T-helper 1 cell treated with Interleukin-12 subunit alpha and Interleukin-12 subunit beta and Interleukin-4 antibody, amounts not matched to agents 30 ng/mL and 1 ng/mL, for 36 hours (primary cell): ENCODE data around the gene MYO16. TPM values are rescaled to one million over a fixed set of nuclear protein-coding genes. Genes with fewer than 3 reads are reported as not detected.

Experiments
- intact Hi-C: fragments of 100-400 bp; cut with micrococcal nuclease; formaldehyde crosslinking; loops from one replicate; pipeline ENCODE4 v1.15.1; 2024
- total RNA-seq: library from RNA; stranded (reverse); gene quantifications from 2 replicates; pipeline ENCODE4 v1.2.3, GENCODE V29; 2022

MYO16 gene
- total RNA-seq, 1 donor from 2014 or later = not detected

GRCh38 chr13:108926862-108927261 lies 297.5 kb downstream of the MYO16 start:
- intact Hi-C loops = no loop called here

- intact Hi-C loops = no loop called here
Measured at GRCh38 chr13:108927615-108928014, 298.2 kb downstream of the MYO16 start.

GRCh38 chr13:108929532-108930206 lies 300.3 kb downstream of the MYO16 start:
- intact Hi-C loops = no loop called here

GRCh38 chr13:108932196-108932595 lies 302.8 kb downstream of the MYO16 start:
- intact Hi-C loops = no loop called here

- intact Hi-C loops = no loop called here
Measured at GRCh38 chr13:108933061-108933460, 303.6 kb downstream of the MYO16 start.

GRCh38 chr13:108938155-108938554 lies 308.7 kb downstream of the MYO16 start:
- intact Hi-C loops = no loop called here

- intact Hi-C loops = no loop called here
Measured at GRCh38 chr13:108940121-108940520, 310.7 kb downstream of the MYO16 start.

- intact Hi-C loops = no loop called here
Measured at GRCh38 chr13:108943842-108944241, 314.4 kb downstream of the MYO16 start.

GRCh38 chr13:108944760-108945159 lies 315.3 kb downstream of the MYO16 start:
- intact Hi-C loops = no loop called here

GRCh38 chr13:108947551-108948030 lies 318.2 kb downstream of the MYO16 start:
- intact Hi-C loops = no loop called here

- intact Hi-C loops = no loop called here
Measured at GRCh38 chr13:108948251-108948671, 318.9 kb downstream of the MYO16 start.

- intact Hi-C loops = no loop called here
Measured at GRCh38 chr13:108950333-108951010, 321.1 kb downstream of the MYO16 start.

- intact Hi-C loops = no loop called here
Measured at GRCh38 chr13:108955741-108956140, 326.3 kb downstream of the MYO16 start.

- intact Hi-C loops = no loop called here
Measured at GRCh38 chr13:108957369-108958012, 328.1 kb downstream of the MYO16 start.

- intact Hi-C loops = no loop called here
Measured at GRCh38 chr13:108958013-108958376, 328.6 kb downstream of the MYO16 start.

GRCh38 chr13:108959234-108959633 lies 329.8 kb downstream of the MYO16 start:
- intact Hi-C loops = no loop called here

- intact Hi-C loops = loop anchor here (5.0 kb wide), 1 partner anchor 1262 kb away; no protein-coding TSS in a partner anchor
Measured at GRCh38 chr13:108960006-108960405, 330.6 kb downstream of the MYO16 start.

- intact Hi-C loops = loop anchor here (1.0 to 5.0 kb wide), 6 partner anchors 46 to 1261 kb away; no protein-coding TSS in a partner anchor
Measured at GRCh38 chr13:108961542-108962125, 332.2 kb downstream of the MYO16 start.

GRCh38 chr13:108962654-108963053 lies 333.2 kb downstream of the MYO16 start:
- intact Hi-C loops = loop anchor here (5.0 kb wide), 1 partner anchor 1260 kb away; no protein-coding TSS in a partner anchor

GRCh38 chr13:108963276-108963810 lies 333.9 kb downstream of the MYO16 start:
- intact Hi-C loops = loop anchor here (5.0 kb wide), 1 partner anchor 1259 kb away; no protein-coding TSS in a partner anchor
